ENCODE data around the gene SEMA4D. TPM values are rescaled to one million over a fixed set of nuclear protein-coding genes. Genes with fewer than 3 reads are reported as not detected.
A peak's percentile ranks its signal among the peaks of the same experiment; 100 is the strongest.

The SEMA4D gene
- total and polyA plus RNA-seq, 12 donors, result 3.5 to 57.0 (median 26.7) TPM

DNA sequence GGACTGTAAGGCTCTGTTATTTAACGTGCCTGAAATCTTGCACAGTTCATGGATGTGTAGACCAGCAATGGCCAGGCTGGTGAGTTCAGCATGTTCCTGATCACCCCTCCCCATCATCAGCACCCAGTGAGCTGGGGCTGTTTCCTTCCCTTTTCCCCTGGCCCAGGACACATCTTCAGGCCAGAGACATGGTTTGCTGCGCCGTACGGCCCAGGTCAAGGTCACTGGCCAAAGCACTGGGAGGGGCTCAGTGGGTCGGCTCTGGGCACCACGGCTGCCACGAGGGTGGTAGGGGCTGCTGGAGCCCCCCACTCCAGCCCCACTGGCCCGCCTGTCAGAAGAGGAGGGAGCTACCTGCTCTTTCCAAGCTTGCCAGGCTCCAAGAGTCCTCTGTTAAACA is 55.9 kb downstream of the SEMA4D start:
- Histone ChIP-seq H3K27me3 (no peaks in the 10 kb centered on the region), H3K4me3 (no peak overlapping the region), H3K9me3 (replicated peaks in 1 of 3) (no peaks in the 10 kb centered on the region), H3K4me1 (replicated peaks in 1 of 2) (peaks cover 0 to 17% of the 10 kb centered on the region in 2 donors), H3K27ac (peak overlapping the region in 1 of 5 donors; percentile 22), H3K36me3 (replicated peaks in 1 of 2) (no peaks in the 10 kb centered on the region)
- intact Hi-C loops (cut with DNase I), result no loop called here
- no peak for DNase-seq
- no peak for TF ChIP-seq POLR2A (IDR thresholded peaks at IDR 0.05)
- TF ChIP-seq, protein P1, sequence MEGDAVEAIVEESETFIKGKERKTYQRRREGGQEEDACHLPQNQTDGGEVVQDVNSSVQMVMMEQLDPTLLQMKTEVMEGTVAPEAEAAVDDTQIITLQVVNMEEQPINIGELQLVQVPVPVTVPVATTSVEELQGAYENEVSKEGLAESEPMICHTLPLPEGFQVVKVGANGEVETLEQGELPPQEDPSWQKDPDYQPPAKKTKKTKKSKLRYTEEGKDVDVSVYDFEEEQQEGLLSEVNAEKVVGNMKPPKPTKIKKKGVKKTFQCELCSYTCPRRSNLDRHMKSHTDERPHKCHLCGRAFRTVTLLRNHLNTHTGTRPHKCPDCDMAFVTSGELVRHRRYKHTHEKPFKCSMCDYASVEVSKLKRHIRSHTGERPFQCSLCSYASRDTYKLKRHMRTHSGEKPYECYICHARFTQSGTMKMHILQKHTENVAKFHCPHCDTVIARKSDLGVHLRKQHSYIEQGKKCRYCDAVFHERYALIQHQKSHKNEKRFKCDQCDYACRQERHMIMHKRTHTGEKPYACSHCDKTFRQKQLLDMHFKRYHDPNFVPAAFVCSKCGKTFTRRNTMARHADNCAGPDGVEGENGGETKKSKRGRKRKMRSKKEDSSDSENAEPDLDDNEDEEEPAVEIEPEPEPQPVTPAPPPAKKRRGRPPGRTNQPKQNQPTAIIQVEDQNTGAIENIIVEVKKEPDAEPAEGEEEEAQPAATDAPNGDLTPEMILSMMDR (IDR thresholded peaks at IDR 0.05), result no peak
- WGBS, 4 donors, result 50 to 70% (median 53%) methylated on average over 4 to 8 of the region's 8 CpGs

- DNase-seq, result no peak
- peak overlapping the region in 1 of 5 donors; percentile 22 for H3K27ac ChIP-seq
- H3K4me1 ChIP-seq (replicated peaks in 1 of 2), result peaks cover 0 to 17% of the 10 kb centered on the region in 2 donors
- H3K27me3 ChIP-seq, result no peaks in the 10 kb centered on the region
- TF ChIP-seq POLR2A (IDR thresholded peaks at IDR 0.05), result no peak
- TF ChIP-seq, protein P1 (IDR thresholded peaks at IDR 0.05), result no peak
- intact Hi-C loops (cut with DNase I), result no loop called here
- H3K36me3 ChIP-seq (replicated peaks in 1 of 2), result no peaks in the 10 kb centered on the region
- WGBS, 4 donors, result 76 to 90% (median 81%) methylated on average over 3 of the region's 3 CpGs
- H3K9me3 ChIP-seq (replicated peaks in 1 of 3), result no peaks in the 10 kb centered on the region
- no peak overlapping the region for H3K4me3 ChIP-seq
These were observed 56.3 kb downstream of the SEMA4D start for GRCh38 chr9:89441655-89441970.

- intact Hi-C loops (cut with DNase I), result no loop called here
- no peak for DNase-seq
These were observed 56.8 kb downstream of the SEMA4D start for GRCh38 chr9:89440951-89441654.

DNA sequence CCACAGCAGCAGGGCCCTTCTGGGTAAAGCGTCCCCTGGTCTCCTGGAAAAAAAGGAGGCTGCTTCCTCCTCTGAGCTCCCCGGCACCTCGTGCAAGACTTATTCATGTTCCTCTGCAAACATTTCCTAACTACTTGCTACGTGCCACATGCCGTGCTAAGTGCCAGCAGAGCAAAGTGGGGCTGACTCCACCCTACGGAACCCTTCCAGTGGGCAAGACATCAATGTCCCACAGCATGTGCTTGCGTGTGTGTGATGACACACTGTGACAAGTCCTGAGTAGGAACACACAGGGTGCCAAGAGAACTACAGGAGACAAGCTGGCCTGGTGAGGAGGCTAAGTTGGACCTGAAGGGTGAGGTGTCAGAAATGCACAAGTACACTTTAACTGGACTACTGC is 57.4 kb downstream of the SEMA4D start:
- no peaks in the 10 kb centered on the region for H3K27me3 ChIP-seq
- intact Hi-C loops (cut with DNase I), result no loop called here
- H3K36me3 ChIP-seq (replicated peaks in 1 of 2), result no peaks in the 10 kb centered on the region
- peak overlapping the region in 1 of 5 donors; percentile 30 for H3K27ac ChIP-seq
- no peak overlapping the region for H3K4me3 ChIP-seq
- 79 to 96% (median 86%) methylated on average over 6 to 7 of the region's 7 CpGs for WGBS, 4 donors
- peak in 3 of 7 donors; percentile 45 to 67 (median 63) for DNase-seq
- peaks cover 0 to 17% of the 10 kb centered on the region in 2 donors for H3K4me1 ChIP-seq (replicated peaks in 1 of 2)
- TF ChIP-seq POLR2A (IDR thresholded peaks at IDR 0.05), result no peak
- no peaks in the 10 kb centered on the region for H3K9me3 ChIP-seq (replicated peaks in 1 of 3)

More at GRCh38 chr9:89440951-89441654, 56.8 kb downstream of the SEMA4D start:
- no peaks in the 10 kb centered on the region for H3K9me3 ChIP-seq (replicated peaks in 1 of 3)
- no peak for TF ChIP-seq POLR2A (IDR thresholded peaks at IDR 0.05)
- TF ChIP-seq, protein P1 (IDR thresholded peaks at IDR 0.05), result no peak
- peaks cover 0 to 17% of the 10 kb centered on the region in 2 donors for H3K4me1 ChIP-seq (replicated peaks in 1 of 2)
- no peaks in the 10 kb centered on the region for H3K36me3 ChIP-seq (replicated peaks in 1 of 2)
- WGBS, 4 donors, result 85 to 94% (median 92%) methylated on average over 16 of the region's 16 CpGs
- peak overlapping the region in 1 of 5 donors; percentile 22 for H3K27ac ChIP-seq
- no peaks in the 10 kb centered on the region for H3K27me3 ChIP-seq
- H3K4me3 ChIP-seq, result no peak overlapping the region

- no peak overlapping the region for H3K4me3 ChIP-seq
- intact Hi-C loops (cut with DNase I), result no loop called here
- H3K27ac ChIP-seq, result peak overlapping the region in 1 of 5 donors; percentile 30
- H3K9me3 ChIP-seq (replicated peaks in 1 of 3), result no peaks in the 10 kb centered on the region
- 67 to 97% (median 84%) methylated on average over 7 to 8 of the region's 8 CpGs for WGBS, 4 donors
- H3K27me3 ChIP-seq, result no peaks in the 10 kb centered on the region
- DNase-seq, result no peak
- no peaks in the 10 kb centered on the region for H3K36me3 ChIP-seq (replicated peaks in 1 of 2)
- H3K4me1 ChIP-seq (replicated peaks in 1 of 2), result peaks cover 0 to 17% of the 10 kb centered on the region in 2 donors
- TF ChIP-seq, protein P1 (IDR thresholded peaks at IDR 0.05), result no peak
- no peak for TF ChIP-seq POLR2A (IDR thresholded peaks at IDR 0.05)
These were observed 57.9 kb downstream of the SEMA4D start for GRCh38 chr9:89440046-89440445.

Measured in adrenal gland (tissue), 12 donors.